PC-9 (cell line): ENCODE measurements around the gene INTS11.

Experiments used
- CTCF ChIP-seq: fragments of 200-600 bp; sonication (generic); conservative IDR thresholded peaks from 2 replicates; pipeline ENCODE4 v1.6.1; 2017; ENCODE audit warnings: mixed run types, antibody characterized with exemption, mild to moderate bottlenecking, moderate library complexity
- EZH2 ChIP-seq: fragments of 200-600 bp; sonication (generic); IDR thresholded peaks from 2 replicates; pipeline ENCODE4 v1.8.0; 2017; ENCODE audit warnings: antibody characterized with exemption, low read depth

GRCh38 chr1:1267488-1268283 is 56.8 kb downstream of the INTS11 start:
- TF ChIP-seq CTCF (no peak), EZH2 (no peak)
